PFSK-1 (cell line): ENCODE results near the gene SIGLEC9.

Experiments
- POLR2AphosphoS5 ChIP-seq: IDR thresholded peaks from 2 replicates; pipeline ENCODE4 v1.6.1; 2012; ENCODE audit warnings: low read depth, mild to moderate bottlenecking, control low read depth, low read length, moderate library complexity
- SIN3A ChIP-seq: IDR thresholded peaks from 2 replicates; pipeline ENCODE4 v1.6.1; 2012; ENCODE audit warnings: mild to moderate bottlenecking, low read length, moderate library complexity, borderline replicate concordance; ENCODE audit not compliant: insufficient read depth
- TAF1 ChIP-seq: IDR thresholded peaks from 2 replicates; pipeline ENCODE4 v1.6.1; 2012; ENCODE audit warnings: low read length, control low read depth, borderline replicate concordance; ENCODE audit not compliant: insufficient read depth

DNA sequence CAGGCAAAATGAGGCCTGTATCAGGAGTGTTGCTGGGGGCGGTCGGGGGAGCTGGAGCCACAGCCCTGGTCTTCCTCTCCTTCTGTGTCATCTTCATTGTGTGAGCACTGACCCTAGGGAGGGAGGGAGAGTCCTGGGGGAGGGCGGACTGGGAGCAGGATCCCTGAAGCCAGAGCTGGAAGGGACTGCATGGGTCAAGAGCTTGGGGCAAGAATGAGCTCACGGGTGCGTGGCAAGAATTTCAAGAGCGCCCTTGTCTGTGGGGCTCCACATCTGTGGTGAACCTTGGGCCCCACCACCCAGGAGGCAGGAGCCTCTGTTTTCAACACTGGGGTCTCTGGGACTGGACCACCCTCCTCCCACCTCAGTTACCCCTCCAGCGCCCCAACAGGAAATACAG lies 22.0 kb downstream of the SIGLEC9 start:
- TF ChIP-seq TAF1 = no peak
- TF ChIP-seq POLR2AphosphoS5 = no peak
- no peak for TF ChIP-seq SIN3A
